Epithelial cell of esophagus (primary cell): ENCODE measurements around the gene ERP27.

ENCODE experiments used
- DNase-seq: peaks from one replicate; pipeline ENCODE4 v3.0.0; 2010; ENCODE audit warnings: low read depth
- H3K4me3 ChIP-seq: 2 replicates; pipeline ENCODE4 v1.5.1; 2011; ENCODE audit warnings: mild to moderate bottlenecking, low read length, control low read depth
- TF ChIP-seq, protein P1 (sequence below): IDR thresholded peaks from 2 replicates; pipeline ENCODE4 v1.5.1; 2011; ENCODE audit warnings: low read depth, mild to moderate bottlenecking, low read length, control low read depth, inconsistent platforms; ENCODE audit not compliant: insufficient read depth; ENCODE audit errors: missing control alignments

The ERP27 gene

GRCh38 chr12:14981049-14981448, 42.7 kb upstream of the ERP27 start:
- TF ChIP-seq, protein P1, sequence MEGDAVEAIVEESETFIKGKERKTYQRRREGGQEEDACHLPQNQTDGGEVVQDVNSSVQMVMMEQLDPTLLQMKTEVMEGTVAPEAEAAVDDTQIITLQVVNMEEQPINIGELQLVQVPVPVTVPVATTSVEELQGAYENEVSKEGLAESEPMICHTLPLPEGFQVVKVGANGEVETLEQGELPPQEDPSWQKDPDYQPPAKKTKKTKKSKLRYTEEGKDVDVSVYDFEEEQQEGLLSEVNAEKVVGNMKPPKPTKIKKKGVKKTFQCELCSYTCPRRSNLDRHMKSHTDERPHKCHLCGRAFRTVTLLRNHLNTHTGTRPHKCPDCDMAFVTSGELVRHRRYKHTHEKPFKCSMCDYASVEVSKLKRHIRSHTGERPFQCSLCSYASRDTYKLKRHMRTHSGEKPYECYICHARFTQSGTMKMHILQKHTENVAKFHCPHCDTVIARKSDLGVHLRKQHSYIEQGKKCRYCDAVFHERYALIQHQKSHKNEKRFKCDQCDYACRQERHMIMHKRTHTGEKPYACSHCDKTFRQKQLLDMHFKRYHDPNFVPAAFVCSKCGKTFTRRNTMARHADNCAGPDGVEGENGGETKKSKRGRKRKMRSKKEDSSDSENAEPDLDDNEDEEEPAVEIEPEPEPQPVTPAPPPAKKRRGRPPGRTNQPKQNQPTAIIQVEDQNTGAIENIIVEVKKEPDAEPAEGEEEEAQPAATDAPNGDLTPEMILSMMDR = no peak
- no peak for DNase-seq
- H3K4me3 ChIP-seq = no peak overlapping the region

- TF ChIP-seq, protein P1 = no peak
- DNase-seq = no peak
These were observed 41.1 kb upstream of the ERP27 start for GRCh38 chr12:14979468-14979867.

GRCh38 chr12:14976658-14977057, 38.3 kb upstream of the ERP27 start:
- H3K4me3 ChIP-seq = no peak overlapping the region

More at GRCh38 chr12:14979468-14979867, 41.1 kb upstream of the ERP27 start:
- H3K4me3 ChIP-seq = no peak overlapping the region

GRCh38 chr12:14975457-14975856, 37.1 kb upstream of the ERP27 start:
- H3K4me3 ChIP-seq = no peak overlapping the region
- TF ChIP-seq, protein P1 = no peak
- DNase-seq = no peak

More at GRCh38 chr12:14976658-14977057, 38.3 kb upstream of the ERP27 start:
- DNase-seq = no peak
- TF ChIP-seq, protein P1 = no peak

DNA sequence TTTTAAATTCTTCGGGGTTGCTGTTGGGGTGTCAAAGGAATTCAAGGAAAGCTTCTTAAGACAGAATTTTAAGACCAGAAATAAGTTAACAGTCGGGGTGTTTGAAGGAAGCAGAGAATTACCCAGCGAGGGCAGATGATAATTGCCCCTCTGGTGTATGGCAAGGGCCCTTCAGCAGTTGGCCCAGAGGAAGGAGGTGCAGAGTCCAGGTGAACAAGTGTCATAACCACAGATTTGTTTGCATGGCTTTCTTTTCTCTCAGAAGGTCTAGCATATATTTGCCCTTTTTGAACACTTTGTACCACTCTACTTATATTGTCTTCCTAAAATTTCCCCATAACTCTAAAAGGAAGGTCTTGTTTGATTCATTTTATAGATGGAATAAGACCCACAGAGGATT, 36.3 kb upstream of the ERP27 start:
- DNase-seq = no peak
- no peak overlapping the region for H3K4me3 ChIP-seq
- TF ChIP-seq, protein P1 = no peak

- H3K4me3 ChIP-seq = no peak within 1 kb of the TSS
- TF ChIP-seq, protein P1 = no peak
- DNase-seq = no peak
These were observed 34.5 kb upstream of the ERP27 start, which contains the start of gene PDE6H for GRCh38 chr12:14972816-14973215. TSS of gene PDE6H (plus strand) at chr12:14973042. CDS start at chr12:14978013, 4,971 bp downstream.

- TF ChIP-seq, protein P1 = no peak
- H3K4me3 ChIP-seq = no peak overlapping the region
- DNase-seq = no peak
These were observed 32.1 kb upstream of the ERP27 start for GRCh38 chr12:14970473-14970872.
